Measurements from ENCODE around the gene C6orf47. TPM values are rescaled to one million over a fixed set of nuclear protein-coding genes. Genes with fewer than 3 reads are reported as not detected.
A peak's percentile ranks its signal among the peaks of the same experiment; 100 is the strongest.

The C6orf47 gene
- total and polyA plus RNA-seq, 2 of the 13 experiments (the other 11 are each of a cell fraction or from before 2014, with no cell fraction given): 1.7 to 18.1 TPM

DNA sequence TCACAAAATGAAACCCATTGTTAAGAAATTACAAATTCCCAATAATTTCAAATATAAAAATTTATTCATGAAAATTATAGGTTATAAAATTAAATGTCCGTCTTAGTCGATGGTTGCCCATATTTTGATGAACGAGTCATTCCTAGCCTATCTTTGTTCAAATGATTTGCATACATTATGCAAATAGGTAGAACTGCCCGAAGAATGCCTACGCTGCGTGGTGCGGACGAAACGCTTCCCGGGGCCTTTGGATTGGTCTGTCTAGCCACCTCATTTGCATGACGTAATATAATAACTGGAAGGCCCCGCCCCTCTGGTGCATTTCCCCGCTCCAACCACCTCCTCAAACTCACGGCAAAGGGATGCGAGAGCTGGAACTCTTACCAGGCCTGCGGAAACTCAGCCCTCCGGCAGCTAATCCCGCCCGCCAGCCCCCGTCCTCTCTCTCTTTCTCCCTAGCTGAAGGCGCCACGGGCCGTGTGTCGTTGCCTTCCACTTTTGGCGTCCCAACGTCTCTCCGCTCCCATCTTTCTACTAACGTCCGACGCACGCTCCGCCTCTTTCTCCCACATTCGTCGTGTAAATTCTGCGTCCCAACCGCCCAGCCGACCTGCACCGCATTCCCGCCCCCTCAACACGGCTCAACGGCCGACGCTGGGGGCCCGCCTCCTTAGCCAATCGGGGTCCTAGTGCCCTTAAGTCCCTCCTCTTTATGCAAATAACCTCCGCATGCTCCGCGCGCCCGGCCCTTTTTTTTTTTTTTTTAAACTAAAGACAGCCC, 40.6 kb downstream of the C6orf47 start (continued):
- TF ChIP-seq, protein P1, sequence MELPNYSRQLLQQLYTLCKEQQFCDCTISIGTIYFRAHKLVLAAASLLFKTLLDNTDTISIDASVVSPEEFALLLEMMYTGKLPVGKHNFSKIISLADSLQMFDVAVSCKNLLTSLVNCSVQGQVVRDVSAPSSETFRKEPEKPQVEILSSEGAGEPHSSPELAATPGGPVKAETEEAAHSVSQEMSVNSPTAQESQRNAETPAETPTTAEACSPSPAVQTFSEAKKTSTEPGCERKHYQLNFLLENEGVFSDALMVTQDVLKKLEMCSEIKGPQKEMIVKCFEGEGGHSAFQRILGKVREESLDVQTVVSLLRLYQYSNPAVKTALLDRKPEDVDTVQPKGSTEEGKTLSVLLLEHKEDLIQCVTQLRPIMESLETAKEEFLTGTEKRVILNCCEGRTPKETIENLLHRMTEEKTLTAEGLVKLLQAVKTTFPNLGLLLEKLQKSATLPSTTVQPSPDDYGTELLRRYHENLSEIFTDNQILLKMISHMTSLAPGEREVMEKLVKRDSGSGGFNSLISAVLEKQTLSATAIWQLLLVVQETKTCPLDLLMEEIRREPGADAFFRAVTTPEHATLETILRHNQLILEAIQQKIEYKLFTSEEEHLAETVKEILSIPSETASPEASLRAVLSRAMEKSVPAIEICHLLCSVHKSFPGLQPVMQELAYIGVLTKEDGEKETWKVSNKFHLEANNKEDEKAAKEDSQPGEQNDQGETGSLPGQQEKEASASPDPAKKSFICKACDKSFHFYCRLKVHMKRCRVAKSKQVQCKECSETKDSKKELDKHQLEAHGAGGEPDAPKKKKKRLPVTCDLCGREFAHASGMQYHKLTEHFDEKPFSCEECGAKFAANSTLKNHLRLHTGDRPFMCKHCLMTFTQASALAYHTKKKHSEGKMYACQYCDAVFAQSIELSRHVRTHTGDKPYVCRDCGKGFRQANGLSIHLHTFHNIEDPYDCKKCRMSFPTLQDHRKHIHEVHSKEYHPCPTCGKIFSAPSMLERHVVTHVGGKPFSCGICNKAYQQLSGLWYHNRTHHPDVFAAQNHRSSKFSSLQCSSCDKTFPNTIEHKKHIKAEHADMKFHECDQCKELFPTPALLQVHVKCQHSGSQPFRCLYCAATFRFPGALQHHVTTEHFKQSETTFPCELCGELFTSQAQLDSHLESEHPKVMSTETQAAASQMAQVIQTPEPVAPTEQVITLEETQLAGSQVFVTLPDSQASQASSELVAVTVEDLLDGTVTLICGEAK (IDR thresholded peaks at IDR 0.05): no peak
- TF ChIP-seq, protein P1 (CRISPR knock-in tag; IDR thresholded peaks at IDR 0.05): peak; percentile 64; the same call in 1 of the 2 replicates
- TF ChIP-seq, protein P2, sequence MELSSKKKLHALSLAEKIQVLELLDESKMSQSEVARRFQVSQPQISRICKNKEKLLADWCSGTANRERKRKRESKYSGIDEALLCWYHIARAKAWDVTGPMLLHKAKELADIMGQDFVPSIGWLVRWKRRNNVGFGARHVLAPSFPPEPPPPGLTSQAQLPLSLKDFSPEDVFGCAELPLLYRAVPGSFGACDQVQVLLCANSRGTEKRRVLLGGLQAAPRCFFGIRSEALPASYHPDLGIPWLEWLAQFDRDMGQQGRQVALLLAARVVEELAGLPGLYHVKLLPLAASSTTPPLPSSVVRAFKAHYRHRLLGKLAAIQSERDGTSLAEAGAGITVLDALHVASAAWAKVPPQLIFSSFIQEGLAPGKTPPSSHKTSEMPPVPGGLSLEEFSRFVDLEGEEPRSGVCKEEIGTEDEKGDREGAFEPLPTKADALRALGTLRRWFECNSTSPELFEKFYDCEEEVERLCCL (CRISPR knock-in tag; IDR thresholded peaks at IDR 0.05; ENCODE audit: borderline replicate concordance): no peak; the same call in 1 of the 2 replicates
- TF ChIP-seq, protein P3, sequence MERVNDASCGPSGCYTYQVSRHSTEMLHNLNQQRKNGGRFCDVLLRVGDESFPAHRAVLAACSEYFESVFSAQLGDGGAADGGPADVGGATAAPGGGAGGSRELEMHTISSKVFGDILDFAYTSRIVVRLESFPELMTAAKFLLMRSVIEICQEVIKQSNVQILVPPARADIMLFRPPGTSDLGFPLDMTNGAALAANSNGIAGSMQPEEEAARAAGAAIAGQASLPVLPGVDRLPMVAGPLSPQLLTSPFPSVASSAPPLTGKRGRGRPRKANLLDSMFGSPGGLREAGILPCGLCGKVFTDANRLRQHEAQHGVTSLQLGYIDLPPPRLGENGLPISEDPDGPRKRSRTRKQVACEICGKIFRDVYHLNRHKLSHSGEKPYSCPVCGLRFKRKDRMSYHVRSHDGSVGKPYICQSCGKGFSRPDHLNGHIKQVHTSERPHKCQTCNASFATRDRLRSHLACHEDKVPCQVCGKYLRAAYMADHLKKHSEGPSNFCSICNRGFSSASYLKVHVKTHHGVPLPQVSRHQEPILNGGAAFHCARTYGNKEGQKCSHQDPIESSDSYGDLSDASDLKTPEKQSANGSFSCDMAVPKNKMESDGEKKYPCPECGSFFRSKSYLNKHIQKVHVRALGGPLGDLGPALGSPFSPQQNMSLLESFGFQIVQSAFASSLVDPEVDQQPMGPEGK (CRISPR knock-in tag; IDR thresholded peaks at IDR 0.05): no peak; the same call in none of the 2 replicates
- TF ChIP-seq MZF1 (CRISPR knock-in tag; IDR thresholded peaks at IDR 0.05; ENCODE audit: borderline replicate concordance) (no peak), CREB1 (IDR thresholded peaks at IDR 0.05) (peak; percentile 94), CREB1 (CRISPR knock-in tag; IDR thresholded peaks at IDR 0.05) (peak; percentile 95), ZNF326 (CRISPR knock-in tag; IDR thresholded peaks at IDR 0.05; ENCODE audit: borderline replicate concordance) (no peak), ZBTB3 (CRISPR knock-in tag; IDR thresholded peaks at IDR 0.05; ENCODE audit: borderline replicate concordance, low read depth) (0 out of 2 replicates have a peak, but pooled peaks have one; percentile 23), ZNF549 (CRISPR knock-in tag; IDR thresholded peaks at IDR 0.05) (no peak)
- TF ChIP-seq, protein P4, sequence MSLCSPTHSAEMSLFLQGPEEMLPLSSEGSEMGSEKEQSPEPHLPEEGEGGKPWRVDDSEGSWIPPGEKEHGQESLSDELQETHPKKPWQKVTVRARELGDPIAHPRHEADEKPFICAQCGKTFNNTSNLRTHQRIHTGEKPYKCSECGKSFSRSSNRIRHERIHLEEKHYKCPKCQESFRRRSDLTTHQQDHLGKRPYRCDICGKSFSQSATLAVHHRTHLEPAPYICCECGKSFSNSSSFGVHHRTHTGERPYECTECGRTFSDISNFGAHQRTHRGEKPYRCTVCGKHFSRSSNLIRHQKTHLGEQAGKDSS (CRISPR knock-in tag; IDR thresholded peaks at IDR 0.05; ENCODE audit: borderline replicate concordance, low read depth): no peak
- TF ChIP-seq, protein P5, sequence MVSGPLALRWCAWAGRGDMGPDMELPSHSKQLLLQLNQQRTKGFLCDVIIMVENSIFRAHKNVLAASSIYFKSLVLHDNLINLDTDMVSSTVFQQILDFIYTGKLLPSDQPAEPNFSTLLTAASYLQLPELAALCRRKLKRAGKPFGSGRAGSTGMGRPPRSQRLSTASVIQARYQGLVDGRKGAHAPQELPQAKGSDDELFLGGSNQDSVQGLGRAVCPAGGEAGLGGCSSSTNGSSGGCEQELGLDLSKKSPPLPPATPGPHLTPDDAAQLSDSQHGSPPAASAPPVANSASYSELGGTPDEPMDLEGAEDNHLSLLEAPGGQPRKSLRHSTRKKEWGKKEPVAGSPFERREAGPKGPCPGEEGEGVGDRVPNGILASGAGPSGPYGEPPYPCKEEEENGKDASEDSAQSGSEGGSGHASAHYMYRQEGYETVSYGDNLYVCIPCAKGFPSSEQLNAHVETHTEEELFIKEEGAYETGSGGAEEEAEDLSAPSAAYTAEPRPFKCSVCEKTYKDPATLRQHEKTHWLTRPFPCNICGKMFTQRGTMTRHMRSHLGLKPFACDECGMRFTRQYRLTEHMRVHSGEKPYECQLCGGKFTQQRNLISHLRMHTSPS (CRISPR knock-in tag; IDR thresholded peaks at IDR 0.05; ENCODE audit: low read depth): 0 out of 2 replicates have a peak, but pooled peaks have one; percentile 55

All from HepG2 (cell line).